C4-2B (cell line): ENCODE data around the gene INPP5D.

Experiments used
- ZFX ChIP-seq: fragments of 450-650 bp; IDR thresholded peaks from 2 replicates; pipeline ENCODE4 v1.6.1; 2017
- TF ChIP-seq, protein P1 (sequence below): fragments of 450-650 bp; conservative IDR thresholded peaks from 2 replicates; pipeline ENCODE4 v1.5.1; 2017; ENCODE audit warnings: mild to moderate bottlenecking

DNA sequence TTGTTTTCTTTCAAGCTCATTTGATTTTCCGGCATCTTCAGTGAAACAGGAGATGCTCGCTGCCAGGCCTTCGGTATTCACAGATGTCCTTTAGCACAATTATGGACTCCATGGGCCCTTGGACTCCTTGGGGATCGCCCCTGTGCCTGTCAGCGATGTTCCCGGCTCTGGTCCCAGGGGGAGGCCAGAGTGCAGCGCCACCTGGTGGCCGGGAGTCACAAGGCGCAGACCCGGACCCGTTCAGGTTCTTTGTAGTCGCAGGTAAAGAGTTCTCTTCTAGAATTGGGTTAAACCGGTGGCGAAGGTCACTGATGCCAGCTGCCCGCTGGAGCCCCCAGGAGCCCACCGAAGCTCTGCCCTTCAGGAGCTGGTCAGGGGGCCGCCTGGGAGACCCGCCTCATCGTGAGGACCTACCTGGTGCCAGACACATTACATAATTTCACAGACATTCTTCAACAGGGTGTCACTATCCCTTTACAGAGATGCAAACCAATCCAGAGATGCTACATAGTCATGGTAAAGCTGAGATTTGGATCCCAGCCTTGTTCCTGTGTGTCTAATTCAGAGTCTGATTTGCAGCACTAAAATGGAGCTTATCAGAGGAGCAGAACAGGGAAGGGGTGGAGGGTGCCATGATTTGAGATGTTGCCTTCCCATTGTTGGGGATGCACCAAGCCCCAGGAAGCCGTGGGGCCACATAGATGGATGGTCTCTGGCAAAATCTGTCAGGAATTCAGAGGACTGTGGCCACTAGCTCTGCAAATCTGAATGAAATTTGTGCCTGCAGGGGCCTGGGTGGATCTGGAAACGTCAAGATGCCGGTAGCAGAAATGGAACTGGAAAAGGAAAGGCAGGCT, 6.0 kb upstream of the INPP5D start:
- TF ChIP-seq, protein P1, sequence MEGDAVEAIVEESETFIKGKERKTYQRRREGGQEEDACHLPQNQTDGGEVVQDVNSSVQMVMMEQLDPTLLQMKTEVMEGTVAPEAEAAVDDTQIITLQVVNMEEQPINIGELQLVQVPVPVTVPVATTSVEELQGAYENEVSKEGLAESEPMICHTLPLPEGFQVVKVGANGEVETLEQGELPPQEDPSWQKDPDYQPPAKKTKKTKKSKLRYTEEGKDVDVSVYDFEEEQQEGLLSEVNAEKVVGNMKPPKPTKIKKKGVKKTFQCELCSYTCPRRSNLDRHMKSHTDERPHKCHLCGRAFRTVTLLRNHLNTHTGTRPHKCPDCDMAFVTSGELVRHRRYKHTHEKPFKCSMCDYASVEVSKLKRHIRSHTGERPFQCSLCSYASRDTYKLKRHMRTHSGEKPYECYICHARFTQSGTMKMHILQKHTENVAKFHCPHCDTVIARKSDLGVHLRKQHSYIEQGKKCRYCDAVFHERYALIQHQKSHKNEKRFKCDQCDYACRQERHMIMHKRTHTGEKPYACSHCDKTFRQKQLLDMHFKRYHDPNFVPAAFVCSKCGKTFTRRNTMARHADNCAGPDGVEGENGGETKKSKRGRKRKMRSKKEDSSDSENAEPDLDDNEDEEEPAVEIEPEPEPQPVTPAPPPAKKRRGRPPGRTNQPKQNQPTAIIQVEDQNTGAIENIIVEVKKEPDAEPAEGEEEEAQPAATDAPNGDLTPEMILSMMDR, result peak; percentile 96
- TF ChIP-seq ZFX, result no peak
